Astrocyte (in vitro differentiated cells and primary cell): ENCODE results near the gene NET1. TPM values are rescaled to one million over a fixed set of nuclear protein-coding genes. Genes with fewer than 3 reads are reported as not detected.

Experiments
- DNase-seq: peaks from one replicate; pipeline ENCODE4 v3.0.0-alpha.2; 2010; ENCODE audit warnings: low read depth
- FAIRE-seq: peaks from 2 replicates; lab custom pipeline; 2011; peaks lifted over from hg19 to GRCh38; lab: Jason Lieb, UNC
- H2AFZ ChIP-seq: 2 replicates; pipeline ENCODE4 v1.6.0; 2012; ENCODE audit warnings: low read depth, low read length, inconsistent platforms
- H3K27ac ChIP-seq: 2 replicates; pipeline ENCODE4 v1.5.1; 2011; ENCODE audit warnings: low read depth, low read length, inconsistent platforms
- H3K27me3 ChIP-seq: 2 replicates; pipeline ENCODE4 v1.6.0; 2011; ENCODE audit warnings: low read length, inconsistent platforms; ENCODE audit not compliant: insufficient read depth
- H3K36me3 ChIP-seq: 2 replicates; pipeline ENCODE4 v1.5.1; 2011; ENCODE audit warnings: low read length, inconsistent platforms; ENCODE audit not compliant: insufficient read depth
- H3K4me1 ChIP-seq: 2 replicates; pipeline ENCODE4 v1.5.1; 2011; ENCODE audit warnings: low read length, inconsistent platforms; ENCODE audit not compliant: insufficient read depth
- H3K4me2 ChIP-seq: 2 replicates; pipeline ENCODE4 v1.6.0; 2012; ENCODE audit warnings: low read length, inconsistent platforms
- H3K4me3 ChIP-seq: 2 replicates; pipeline ENCODE4 v1.5.1; 2011; ENCODE audit warnings: low read depth, mild to moderate bottlenecking, low read length, inconsistent platforms; ENCODE audit not compliant: insufficient read depth
- H3K79me2 ChIP-seq: 2 replicates; pipeline ENCODE4 v1.6.0; 2012; ENCODE audit warnings: mild to moderate bottlenecking, low read length, inconsistent platforms; ENCODE audit not compliant: insufficient read depth
- H3K9ac ChIP-seq: 2 replicates; pipeline ENCODE4 v1.6.0; 2012; ENCODE audit warnings: mild to moderate bottlenecking, low read length, inconsistent platforms
- H3K9me3 ChIP-seq: 2 replicates; pipeline ENCODE4 v1.5.1; 2012; ENCODE audit warnings: low read depth, mild to moderate bottlenecking, low read length, inconsistent platforms; ENCODE audit not compliant: insufficient read depth
- H4K20me1 ChIP-seq: 2 replicates; pipeline ENCODE4 v1.6.0; 2012; ENCODE audit warnings: low read length, inconsistent platforms; ENCODE audit not compliant: insufficient read depth
- H3K27ac Mint-ChIP-seq: one replicate; pipeline ENCODE4 v1.8.0; 2021; ENCODE audit warnings: mild to moderate bottlenecking, mixed read lengths; ENCODE audit not compliant: unreplicated experiment
- H3K27me3 Mint-ChIP-seq: one replicate; pipeline ENCODE4 v1.8.0; 2021; ENCODE audit warnings: low read depth, mixed read lengths; ENCODE audit not compliant: unreplicated experiment
- H3K36me3 Mint-ChIP-seq: one replicate; pipeline ENCODE4 v1.8.0; 2021; ENCODE audit warnings: low read depth, mixed read lengths; ENCODE audit not compliant: unreplicated experiment
- H3K4me1 Mint-ChIP-seq: one replicate; pipeline ENCODE4 v1.8.0; 2021; ENCODE audit warnings: low read depth, mixed read lengths; ENCODE audit not compliant: unreplicated experiment
- H3K4me3 Mint-ChIP-seq: one replicate; pipeline ENCODE4 v1.8.0; 2021; ENCODE audit warnings: mild to moderate bottlenecking, moderate library complexity, mixed read lengths; ENCODE audit not compliant: unreplicated experiment
- H3K9me3 Mint-ChIP-seq: one replicate; pipeline ENCODE4 v1.8.0; 2021; ENCODE audit warnings: mild to moderate bottlenecking, mixed read lengths; ENCODE audit not compliant: unreplicated experiment
- CTCF ChIP-seq: IDR thresholded peaks from 2 replicates; pipeline ENCODE4 v1.5.1; 2011; ENCODE audit warnings: low read depth, mild to moderate bottlenecking, inconsistent platforms, low read length, moderate library complexity; ENCODE audit not compliant: insufficient read depth
- EZH2 ChIP-seq: IDR thresholded peaks from 2 replicates; pipeline ENCODE4 v1.6.1; 2012; ENCODE audit warnings: mild to moderate bottlenecking, low read length, inconsistent platforms; ENCODE audit not compliant: insufficient read depth
- total RNA-seq: library from RNA; stranded (reverse); gene quantifications from 2 replicates; pipeline ENCODE4 v1.2.1, GENCODE V29; 2021

NET1 gene
- total RNA-seq, 1 donor from 2014 or later: 43.5 TPM

- Histone ChIP-seq H3K4me3 (no peak overlapping the region), H2AFZ (no peak overlapping the region), H4K20me1 (no peaks in the 10 kb centered on the region), H3K4me1 (no peaks in the 10 kb centered on the region), H3K4me2 (no peak overlapping the region), H3K9ac (no peak overlapping the region), H3K36me3 (no peaks in the 10 kb centered on the region), H3K79me2 (no peaks in the 10 kb centered on the region), H3K9me3 (peaks cover 2% of the 10 kb centered on the region), H3K27ac (no peak overlapping the region), H3K27me3 (peaks cover 5% of the 10 kb centered on the region)
- no peak for TF ChIP-seq CTCF
- Mint-ChIP-seq H3K4me3 (no peak overlapping the region), H3K27me3 (peaks cover 38% of the 10 kb centered on the region), H3K9me3 (peaks cover 2% of the 10 kb centered on the region), H3K36me3 (no peaks in the 10 kb centered on the region), H3K4me1 (no peaks in the 10 kb centered on the region), H3K27ac (no peak overlapping the region)
- FAIRE-seq: no peak
- no peak for DNase-seq
Observed at GRCh38 chr10:5484205-5484604, 71.8 kb downstream of the NET1 start.

GRCh38 chr10:5485290-5485689 is 72.9 kb downstream of the NET1 start:
- H3K27ac Mint-ChIP-seq: no peak overlapping the region
- H3K4me3 ChIP-seq: no peak overlapping the region
- H3K9ac ChIP-seq: no peak overlapping the region
- no peaks in the 10 kb centered on the region for H3K4me1 ChIP-seq
- no peak overlapping the region for H3K4me2 ChIP-seq
- no peak overlapping the region for H3K4me3 Mint-ChIP-seq
- H3K36me3 ChIP-seq: no peaks in the 10 kb centered on the region
- H4K20me1 ChIP-seq: no peaks in the 10 kb centered on the region
- no peaks in the 10 kb centered on the region for H3K4me1 Mint-ChIP-seq
- peaks cover 5% of the 10 kb centered on the region for H3K27me3 ChIP-seq
- peaks cover 2% of the 10 kb centered on the region for H3K9me3 ChIP-seq
- peaks cover 2% of the 10 kb centered on the region for H3K9me3 Mint-ChIP-seq
- TF ChIP-seq CTCF (no peak), EZH2 (no peak)
- DNase-seq (no peak), FAIRE-seq (no peak)
- no peaks in the 10 kb centered on the region for H3K79me2 ChIP-seq
- H3K27me3 Mint-ChIP-seq: peaks cover 46% of the 10 kb centered on the region
- no peak overlapping the region for H3K27ac ChIP-seq
- no peak overlapping the region for H2AFZ ChIP-seq
- no peaks in the 10 kb centered on the region for H3K36me3 Mint-ChIP-seq

GRCh38 chr10:5485948-5486852 is 73.8 kb downstream of the NET1 start:
- Histone ChIP-seq H4K20me1 (no peaks in the 10 kb centered on the region), H3K4me1 (no peaks in the 10 kb centered on the region), H3K36me3 (no peaks in the 10 kb centered on the region), H3K4me3 (no peak overlapping the region), H3K9me3 (peaks cover 2% of the 10 kb centered on the region), H3K9ac (no peak overlapping the region), H3K79me2 (no peaks in the 10 kb centered on the region), H3K4me2 (no peak overlapping the region), H2AFZ (no peak overlapping the region), H3K27ac (no peak overlapping the region), H3K27me3 (peaks cover 5% of the 10 kb centered on the region)
- H3K4me1 Mint-ChIP-seq: no peaks in the 10 kb centered on the region
- no peak for TF ChIP-seq CTCF
- TF ChIP-seq EZH2: no peak
- H3K27me3 Mint-ChIP-seq: peaks cover 51% of the 10 kb centered on the region
- H3K27ac Mint-ChIP-seq: no peak overlapping the region
- H3K4me3 Mint-ChIP-seq: no peak overlapping the region
- DNase-seq (no peak), FAIRE-seq (no peak)
- H3K9me3 Mint-ChIP-seq: peaks cover 2% of the 10 kb centered on the region
- no peaks in the 10 kb centered on the region for H3K36me3 Mint-ChIP-seq
